HG02759 (cell line): ENCODE results near the gene NSMCE1.

Experiments
- ATAC-seq: cut with Tn5 transposase; IDR thresholded peaks from one replicate; pipeline ENCODE4 v1.9.1; 2021; ENCODE audit warnings: mild to moderate bottlenecking, moderate library complexity; ENCODE audit not compliant: unreplicated experiment

NSMCE1 gene

GRCh38 chr16:27268376-27269299 is at the start of gene NSMCE1:
Gene NSMCE1 (minus strand): TSS chr16:27268772. CDS start chr16:27257570, 11,202 bp downstream.
- peak; percentile 97 for ATAC-seq

GRCh38 chr16:27317738-27318391 is 49.3 kb upstream of the NSMCE1 start:
- ATAC-seq, result no peak

GRCh38 chr16:27317320-27317719 is 48.7 kb upstream of the NSMCE1 start:
- no peak for ATAC-seq

- ATAC-seq, result no peak
These were observed 47.6 kb upstream of the NSMCE1 start for GRCh38 chr16:27316038-27316680.

GRCh38 chr16:27315333-27316037 is 46.9 kb upstream of the NSMCE1 start:
- no peak for ATAC-seq

GRCh38 chr16:27314986-27315332 is 46.4 kb upstream of the NSMCE1 start:
- no peak for ATAC-seq

GRCh38 chr16:27314161-27314723 is 45.7 kb upstream of the NSMCE1 start:
- ATAC-seq, result peak; percentile 18

GRCh38 chr16:27313422-27314160 is 45.0 kb upstream of the NSMCE1 start, which contains the start of gene IL4R:
Gene IL4R (plus strand): TSS chr16:27313974. CDS start chr16:27340204, 26,230 bp downstream.
- ATAC-seq, result peak; percentile 51

- ATAC-seq, result no peak
These were observed 44.2 kb upstream of the NSMCE1 start for GRCh38 chr16:27312580-27313421.

- no peak for ATAC-seq
These were observed 43.3 kb upstream of the NSMCE1 start for GRCh38 chr16:27311897-27312303.

GRCh38 chr16:27311448-27311830 is 42.9 kb upstream of the NSMCE1 start:
- no peak for ATAC-seq

GRCh38 chr16:27310576-27311447 is 42.2 kb upstream of the NSMCE1 start:
- no peak for ATAC-seq

- ATAC-seq, result no peak
These were observed 40.2 kb upstream of the NSMCE1 start for GRCh38 chr16:27308792-27309191.

- no peak for ATAC-seq
These were observed 37.4 kb upstream of the NSMCE1 start for GRCh38 chr16:27305839-27306442.

- ATAC-seq, result no peak
These were observed 36.5 kb upstream of the NSMCE1 start for GRCh38 chr16:27304881-27305745.

- ATAC-seq, result no peak
These were observed 35.5 kb upstream of the NSMCE1 start for GRCh38 chr16:27304102-27304501.
